IPS DF 19.7 (cell line): Measurements from ENCODE around the gene DOK3.
"Not testable (repeated sequence)": the region's sequence is repeated elsewhere in the genome, so short reads cannot be mapped to it uniquely, and the experiment has no call there.

ENCODE experiments used
- DNase-seq: peaks from one replicate; pipeline ENCODE4 v3.0.0-alpha.2; 2013; ENCODE audit warnings: low read depth, low spot score

Gene DOK3

GRCh38 chr5:177535125-177535524 lies 25.5 kb upstream of the DOK3 start:
- no peak for DNase-seq

DNA sequence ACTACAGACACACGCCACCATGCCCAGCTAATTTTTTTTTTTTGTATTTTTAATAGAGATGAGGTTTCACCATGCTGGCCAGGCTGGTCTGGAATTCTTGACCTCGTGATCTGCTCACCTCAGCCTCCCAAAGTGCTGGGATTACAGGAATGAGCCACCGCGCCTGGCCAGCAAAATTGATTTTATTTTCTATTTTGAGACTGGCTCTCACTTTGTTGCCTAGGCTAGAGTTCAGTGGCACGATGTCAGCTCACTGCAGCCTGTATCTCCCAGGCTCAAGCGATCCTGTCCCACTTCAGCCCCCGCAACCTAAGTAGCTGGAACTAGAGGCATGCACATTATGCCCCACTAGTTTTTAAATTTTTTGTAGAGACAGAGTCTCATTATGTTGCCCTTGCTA lies 24.8 kb upstream of the DOK3 start:
- not testable (repeated sequence) for DNase-seq

DNA sequence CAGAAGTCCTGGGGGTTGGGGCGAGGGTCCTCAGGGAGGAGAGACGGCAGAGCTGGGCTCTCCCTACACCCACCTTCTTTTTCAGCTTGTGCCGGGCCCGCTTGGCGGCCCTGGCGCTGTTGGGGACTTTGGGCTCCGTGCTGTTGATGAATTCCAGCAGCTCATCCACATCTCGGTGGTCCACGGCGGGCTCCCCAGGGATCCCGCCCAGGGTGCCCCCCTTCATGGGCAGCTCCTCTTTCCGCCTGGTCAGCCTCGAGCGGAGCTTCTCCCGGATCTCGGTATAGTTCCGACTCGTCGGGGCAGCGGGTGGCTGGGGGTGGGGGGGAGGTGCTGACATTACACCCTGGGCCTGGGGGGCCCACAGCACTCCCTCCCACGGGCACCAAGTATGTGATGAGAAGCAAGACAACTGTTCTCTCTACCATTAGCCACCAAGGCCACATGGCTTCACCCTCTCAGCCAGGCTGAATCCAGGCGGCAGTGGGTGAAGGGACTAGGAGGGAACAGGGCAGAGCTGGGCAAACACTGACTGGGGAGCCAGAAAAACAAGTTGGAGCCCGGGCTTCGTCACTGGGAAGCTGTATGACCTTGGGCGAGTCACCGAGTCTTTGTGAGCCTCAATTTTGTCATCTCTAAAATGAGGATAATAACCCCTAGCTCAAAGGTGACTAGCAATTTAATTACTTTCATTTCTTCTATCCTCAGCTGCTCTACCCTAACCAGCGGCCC lies 21.7 kb upstream of the DOK3 start:
- no peak for DNase-seq

DNA sequence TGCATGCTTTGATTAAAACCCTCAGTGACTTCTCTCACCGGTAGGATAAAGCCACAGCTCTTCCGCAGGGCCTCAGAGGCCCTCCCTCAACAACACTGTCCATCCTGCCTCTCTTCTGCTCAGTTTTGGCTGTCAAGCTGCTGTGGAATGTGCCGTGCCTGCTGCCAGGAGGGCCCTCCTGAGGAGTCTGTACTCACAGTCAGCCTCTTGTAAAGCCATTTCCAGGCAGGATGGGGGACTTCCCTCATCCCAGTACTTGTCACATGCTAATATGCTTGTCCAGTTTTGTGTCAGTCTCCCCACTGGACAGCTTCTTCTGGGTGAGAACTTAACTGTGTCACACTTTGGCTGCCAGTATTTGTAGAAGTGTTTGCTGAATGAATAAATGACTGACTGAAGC lies 21.0 kb upstream of the DOK3 start:
- no peak for DNase-seq

DNA sequence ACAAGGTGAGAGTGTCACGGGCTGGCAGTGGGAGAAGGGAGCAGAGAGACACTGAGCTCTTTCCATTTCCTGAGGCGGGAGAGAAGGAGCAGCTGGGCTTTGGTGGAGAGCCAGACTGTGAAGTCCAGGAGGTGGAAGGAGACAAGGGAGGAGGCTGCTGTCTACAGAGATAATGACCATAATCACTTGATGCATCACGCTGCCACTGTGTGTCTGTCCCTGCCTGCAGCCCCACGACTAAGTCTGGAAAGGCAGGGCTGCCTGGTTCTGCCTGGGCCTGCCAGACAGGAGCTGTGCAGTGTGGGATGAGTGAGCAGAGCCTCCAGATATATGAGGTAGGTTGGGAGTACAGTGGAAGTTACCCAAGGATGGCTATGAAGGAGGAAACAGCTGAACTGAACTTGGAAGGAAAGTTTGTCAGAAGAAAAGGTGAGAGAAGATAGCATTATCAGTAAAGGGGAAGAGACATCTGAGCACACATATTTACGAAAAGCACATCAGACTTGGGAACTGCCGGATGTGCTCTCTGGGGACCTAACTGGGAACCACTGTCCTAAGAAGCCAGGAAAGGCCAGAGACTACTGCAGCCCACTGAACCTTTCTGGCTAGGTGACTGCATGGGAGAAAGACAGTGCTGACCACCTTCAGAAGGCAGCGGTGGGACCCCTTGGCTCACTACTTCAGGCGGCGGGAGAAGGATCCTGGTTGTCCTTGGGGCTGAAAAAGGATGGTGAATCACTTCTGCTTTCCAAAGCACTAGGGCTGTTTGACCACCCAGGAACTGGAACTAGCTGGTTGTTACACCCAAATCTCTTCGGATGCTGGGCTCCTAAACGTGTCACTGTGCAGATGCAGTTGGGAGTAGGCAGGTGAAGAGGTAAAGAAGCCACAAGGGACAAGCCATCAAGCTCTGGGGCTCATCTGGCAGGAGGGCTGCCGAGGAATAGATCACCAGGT lies 19.9 kb upstream of the DOK3 start:
- no peak for DNase-seq

DNA sequence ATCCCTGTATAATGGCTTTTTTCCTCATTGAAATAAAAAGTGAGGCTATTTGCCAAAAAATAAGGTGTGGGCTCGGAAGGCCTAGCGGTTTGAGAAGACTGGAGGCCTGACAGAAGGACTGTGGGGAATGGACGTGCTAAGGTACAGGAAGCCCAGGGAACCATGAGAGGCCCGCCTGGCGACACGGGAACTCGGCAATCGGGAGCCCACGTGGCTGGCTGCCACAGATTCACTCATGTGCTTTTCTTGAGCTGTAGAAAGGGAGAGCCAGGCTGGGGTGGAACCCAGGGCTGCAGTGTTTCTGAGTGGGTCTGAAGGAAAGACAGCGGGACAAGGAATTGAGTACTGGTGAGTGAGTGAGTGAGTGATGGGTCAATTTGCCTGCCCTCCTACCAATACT lies 19.0 kb upstream of the DOK3 start:
- DNase-seq: no peak

GRCh38 chr5:177527595-177527994 lies 18.0 kb upstream of the DOK3 start:
- no peak for DNase-seq

DNA sequence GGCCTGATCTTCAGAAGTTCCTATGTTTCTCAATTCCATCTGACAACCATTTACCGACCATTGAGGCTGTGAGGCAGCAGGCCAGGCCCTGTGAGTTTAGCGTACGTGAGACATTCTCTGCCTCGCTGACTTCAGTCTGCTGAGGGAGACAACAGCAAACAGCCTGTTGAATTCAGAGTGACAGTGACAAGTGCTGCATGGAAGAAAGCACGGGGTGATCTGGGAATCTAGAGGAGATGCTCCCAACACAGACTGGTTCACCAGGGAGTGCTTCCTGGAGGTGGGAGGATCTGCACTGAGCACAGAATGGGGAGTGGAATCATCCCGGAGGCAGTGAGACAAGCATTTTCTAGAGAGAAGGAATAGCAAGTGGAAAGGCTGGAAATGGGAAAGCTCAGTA lies 17.2 kb upstream of the DOK3 start:
- DNase-seq: no peak

DNA sequence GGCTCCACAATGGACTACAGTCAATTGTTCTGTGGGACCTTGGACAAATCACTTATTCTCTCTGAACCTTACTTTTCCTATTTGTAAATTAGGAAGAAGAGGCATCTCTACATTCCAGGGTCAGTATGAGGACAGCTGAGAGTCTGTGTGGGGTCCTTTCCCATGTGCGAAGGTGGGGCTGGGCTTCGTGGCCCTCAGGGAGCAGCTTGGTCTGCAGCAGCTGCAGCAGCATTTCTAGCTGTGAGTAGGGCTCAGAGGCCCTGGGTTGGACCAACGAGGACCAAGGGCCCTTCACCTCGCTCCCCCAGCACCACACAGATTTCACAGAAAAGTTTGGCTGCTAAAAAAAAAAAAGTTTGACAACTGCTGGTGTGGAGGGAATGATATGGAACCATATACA lies 16.6 kb upstream of the DOK3 start:
- no peak for DNase-seq

- DNase-seq: no peak
Observed at GRCh38 chr5:177524941-177525655, 15.5 kb upstream of the DOK3 start.

DNA sequence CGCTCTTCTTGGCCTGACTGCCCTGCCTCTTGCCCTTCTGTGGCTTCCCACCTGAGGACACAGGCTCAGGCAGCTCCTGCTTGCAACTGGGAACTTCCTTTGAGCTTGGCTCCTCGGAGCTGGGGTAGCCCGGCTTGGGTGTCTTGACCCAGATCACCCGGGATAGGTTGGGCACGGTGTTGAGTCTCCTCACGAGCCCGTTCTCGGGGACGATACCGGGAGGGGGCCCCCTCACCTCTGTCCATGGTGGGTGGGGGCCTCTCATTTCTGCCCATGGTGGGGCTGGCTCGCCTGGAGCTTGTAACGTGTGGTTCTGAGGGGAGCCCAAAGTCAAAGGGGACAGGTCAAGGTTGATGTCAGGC lies 14.9 kb upstream of the DOK3 start:
- no peak for DNase-seq

DNA sequence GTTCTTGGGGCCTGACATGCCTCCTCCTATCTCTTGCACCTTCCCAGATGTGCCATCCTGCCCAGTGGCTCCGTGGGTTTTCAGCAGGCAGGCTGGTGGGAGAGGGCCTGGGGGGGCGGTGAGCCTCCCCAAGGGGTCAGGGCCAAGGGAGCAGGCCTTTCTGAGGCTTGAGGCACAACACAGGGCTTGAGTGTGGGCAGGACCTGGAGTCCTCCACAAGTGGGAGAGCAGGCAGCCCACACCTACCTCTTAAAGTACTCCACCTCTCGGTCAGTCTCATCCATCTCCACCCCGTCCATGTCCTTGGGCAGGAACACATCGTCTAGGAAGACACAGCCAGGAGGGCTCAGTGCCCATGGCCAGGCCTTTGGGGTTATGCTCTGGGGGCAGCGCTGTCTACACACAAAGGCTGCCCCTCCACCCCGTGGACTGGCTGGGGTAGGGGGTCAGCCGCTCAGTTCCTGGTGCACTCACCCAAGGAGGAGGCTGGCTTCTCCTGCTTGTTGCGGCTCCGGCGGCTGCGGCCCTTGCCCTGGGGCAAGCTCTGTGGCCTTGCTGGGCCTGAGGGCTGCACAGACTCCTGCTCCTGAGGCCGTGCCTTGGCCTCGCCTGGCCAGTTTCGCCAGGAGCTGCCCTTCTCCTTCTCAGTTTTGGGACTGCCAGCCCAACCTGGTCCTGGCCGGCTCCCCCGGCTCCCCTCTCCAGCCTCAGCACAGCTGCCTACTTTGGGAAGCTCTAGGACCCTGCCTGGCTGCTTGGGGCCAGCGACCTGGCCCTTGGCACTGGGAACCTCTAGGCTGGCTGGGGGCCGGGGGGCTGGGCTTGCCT lies 14.3 kb upstream of the DOK3 start:
- no peak for DNase-seq

GRCh38 chr5:177520916-177521513 lies 11.4 kb upstream of the DOK3 start:
- no peak for DNase-seq

GRCh38 chr5:177520271-177520670 lies 10.6 kb upstream of the DOK3 start:
- DNase-seq: no peak

DNA sequence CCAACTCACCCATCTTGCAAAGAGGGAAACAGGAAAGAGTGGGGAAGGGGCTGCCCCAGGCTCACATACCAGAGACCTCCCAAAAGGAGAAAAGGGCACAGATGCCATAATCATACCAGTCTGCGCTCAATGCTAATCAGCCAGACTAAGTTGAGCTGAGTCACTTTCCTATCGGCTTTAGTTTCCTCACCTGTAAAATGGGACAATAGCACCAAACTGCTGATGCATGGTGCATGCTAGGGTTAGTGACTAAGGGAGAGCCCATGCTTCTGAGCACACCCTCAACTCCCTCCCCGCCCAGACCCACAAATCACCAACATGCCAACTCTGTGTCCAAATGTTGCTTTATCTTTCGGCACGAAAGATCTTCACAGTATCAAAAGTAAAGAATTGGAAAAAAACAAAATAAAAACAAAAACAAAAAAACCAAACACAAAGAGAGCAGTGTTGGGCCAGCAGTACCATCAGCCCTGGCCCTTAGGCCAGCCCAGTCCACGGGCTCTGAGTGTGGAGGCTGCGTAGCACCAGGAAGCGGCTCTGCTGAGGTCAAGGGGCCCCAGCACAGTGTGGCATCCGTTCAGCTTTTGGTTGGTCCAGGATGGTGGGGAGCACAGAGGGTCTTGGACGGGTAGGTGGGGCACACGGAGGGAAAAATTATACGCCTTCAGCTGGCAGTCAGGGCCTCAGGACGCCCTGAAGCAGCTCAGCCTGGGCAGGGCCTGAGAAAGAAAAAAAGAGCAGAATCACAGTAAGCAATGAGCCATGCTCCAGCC lies 10.0 kb upstream of the DOK3 start:
- no peak for DNase-seq

DNA sequence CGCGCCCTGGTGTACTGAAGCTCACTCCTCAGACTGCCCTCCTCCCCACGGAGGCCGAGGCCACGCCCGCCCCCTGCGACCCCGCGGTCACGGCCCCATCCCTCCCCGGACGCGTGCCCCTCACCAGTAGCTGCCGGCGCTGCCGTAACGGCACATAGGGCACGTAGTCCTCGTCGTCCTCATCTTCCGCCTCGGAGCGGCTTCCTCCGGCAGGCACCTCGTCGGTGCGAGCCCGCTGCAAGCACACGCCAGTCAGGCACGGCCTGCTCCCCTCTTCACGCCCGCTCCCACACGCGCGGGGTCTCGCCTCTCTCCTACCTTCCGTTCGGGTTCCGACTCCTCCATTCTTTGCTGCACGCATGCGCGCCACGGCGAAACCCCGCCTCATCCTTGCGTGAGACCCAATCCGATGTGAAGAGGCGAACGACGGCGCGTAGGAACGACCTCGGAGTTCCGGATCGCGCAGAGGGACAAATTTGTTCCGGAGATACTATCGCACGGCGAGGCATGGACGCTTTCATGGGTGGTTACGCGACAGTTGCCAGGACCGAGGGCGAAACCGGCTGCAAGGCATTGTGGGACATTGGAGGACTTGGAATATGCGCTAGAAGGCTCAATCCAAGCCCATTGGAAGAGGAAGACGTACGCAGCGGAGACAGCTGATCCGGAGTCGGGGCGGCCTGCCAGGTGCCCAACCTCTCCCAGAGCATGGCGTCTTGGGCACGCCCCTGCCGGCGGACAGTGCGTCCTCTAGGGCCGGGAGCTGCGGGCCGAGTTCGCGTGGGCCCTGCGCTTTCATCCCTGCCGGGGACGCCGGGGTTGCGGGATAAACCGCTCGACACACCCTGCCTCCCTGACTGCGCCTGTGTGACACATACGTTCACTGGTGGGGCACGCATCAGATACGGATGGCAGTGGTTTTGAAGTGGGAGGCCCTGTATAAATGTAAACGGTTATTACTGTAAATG lies 7.3 kb upstream of the DOK3 start, which contains the start of gene DDX41:
DDX41 (minus strand) TSS at position 361 of the 968 bp plus-strand sequence; CDS start at position 345, 16 bp downstream.
- peak; percentile 93 for DNase-seq

- DNase-seq: no peak
Observed at GRCh38 chr5:177515580-177515979, 6.0 kb upstream of the DOK3 start.

GRCh38 chr5:177514541-177514940 lies 4.9 kb upstream of the DOK3 start:
- no peak for DNase-seq

GRCh38 chr5:177513500-177513899 lies 3.9 kb upstream of the DOK3 start:
- no peak for DNase-seq
